GM19239 (cell line): ENCODE measurements around the gene SLC9A8.
"Not testable (repeated sequence)": the region's sequence is repeated elsewhere in the genome, so short reads cannot be mapped to it uniquely, and the experiment has no call there.

Experiments used
- DNase-seq: peaks from one replicate; pipeline ENCODE4 v3.0.0; 2011; ENCODE audit warnings: low spot score; ENCODE audit not compliant: insufficient read length
- FAIRE-seq: peaks from 2 replicates; lab custom pipeline; 2011; peaks lifted over from hg19 to GRCh38; lab: Jason Lieb, UNC

Gene SLC9A8

DNA sequence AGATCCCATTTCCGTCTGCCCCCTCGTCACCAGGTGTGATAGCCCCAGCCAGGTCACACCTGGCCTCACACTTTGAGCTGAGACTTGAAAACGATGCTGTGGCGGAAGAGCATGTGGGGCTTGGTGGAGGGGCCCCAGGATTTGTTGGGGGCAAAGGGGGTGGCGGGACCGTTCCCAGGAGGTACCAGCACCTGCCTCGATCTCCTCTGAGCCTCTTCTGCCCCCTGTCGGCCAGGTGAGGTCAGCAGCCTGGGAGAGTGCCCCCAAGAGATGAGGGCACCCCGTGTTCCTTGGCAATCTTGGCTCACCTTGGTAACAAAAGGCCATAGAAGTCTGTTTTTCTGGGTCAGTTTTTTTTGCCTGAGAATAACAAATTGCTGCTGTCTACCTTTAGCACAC lies 77.3 kb downstream of the SLC9A8 start:
- DNase-seq (no peak), FAIRE-seq (no peak)

DNA sequence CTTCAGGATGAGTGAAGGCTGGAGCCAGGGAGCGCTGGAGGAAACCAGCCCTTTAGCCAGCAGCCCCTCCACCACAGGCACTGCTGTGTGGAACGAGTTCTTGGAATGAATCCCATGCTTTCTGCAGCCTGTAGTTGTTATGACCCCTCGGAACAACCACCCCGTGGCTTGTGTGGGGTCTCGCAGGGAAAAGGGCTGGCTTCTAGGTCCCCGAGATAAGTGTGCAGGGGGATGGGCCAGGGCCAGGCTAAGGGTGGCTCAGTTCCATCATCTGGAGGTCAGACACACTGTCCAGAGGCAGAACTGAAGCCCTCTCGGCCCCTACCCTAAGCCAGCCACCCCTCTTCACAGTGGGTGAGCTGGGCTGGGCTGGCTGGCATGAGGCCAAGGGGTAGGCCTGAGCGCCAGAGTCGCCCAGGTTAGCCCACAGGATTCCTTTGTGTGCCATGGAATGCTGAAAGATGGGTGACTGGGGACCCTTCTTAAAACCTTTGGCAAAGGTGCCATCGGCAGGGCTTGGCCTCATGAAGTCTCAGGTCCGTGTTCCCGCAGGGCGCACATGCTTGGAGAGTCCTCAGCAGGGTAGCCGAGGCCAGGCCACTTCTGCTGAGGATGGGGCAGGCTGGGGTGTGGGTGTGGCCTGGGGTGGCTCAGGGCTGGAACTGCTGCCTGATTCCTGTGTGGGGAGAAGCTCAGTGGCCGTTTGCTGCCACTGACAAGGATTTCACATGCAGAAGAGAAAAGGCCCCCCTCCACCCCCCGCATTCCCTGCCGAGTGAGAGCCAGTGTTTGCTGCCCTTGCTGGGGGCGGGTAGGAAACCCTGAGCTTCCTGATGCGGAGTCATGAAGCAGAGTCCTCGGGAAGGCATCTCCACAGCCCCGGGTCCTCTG lies 78.1 kb downstream of the SLC9A8 start:
- DNase-seq, result no peak
- FAIRE-seq, result no peak

DNA sequence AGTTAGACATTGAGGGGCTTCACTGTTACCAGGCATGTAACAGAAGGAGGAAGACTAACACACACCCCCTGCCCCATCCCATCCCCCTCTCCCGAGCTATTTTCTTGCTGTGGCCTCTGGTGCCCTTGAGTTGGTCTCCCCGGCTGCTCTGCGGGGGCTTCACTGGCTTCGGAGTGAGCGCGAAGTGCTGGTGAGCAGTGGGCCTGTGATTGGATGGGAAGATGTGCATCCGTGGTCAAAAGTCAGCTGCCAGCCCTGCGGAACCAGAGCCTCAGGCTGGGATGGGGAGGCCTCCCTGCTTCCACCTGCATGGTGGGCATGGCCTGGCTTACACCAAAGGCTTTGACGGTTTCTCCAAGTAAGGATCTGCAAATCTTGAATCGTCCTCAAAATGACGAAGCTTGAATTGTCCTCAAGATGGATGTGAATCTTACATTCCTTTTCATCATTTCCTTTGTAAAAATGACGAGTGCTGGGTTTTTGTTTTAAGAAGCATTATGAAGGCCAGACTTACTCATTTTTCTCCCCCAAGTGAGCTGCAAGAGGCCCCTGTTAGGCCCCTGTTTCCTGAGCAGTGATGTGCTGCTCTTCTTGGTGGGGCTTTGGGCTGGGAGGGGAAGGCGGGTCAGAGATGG lies 79.0 kb downstream of the SLC9A8 start:
- no peak for FAIRE-seq

DNA sequence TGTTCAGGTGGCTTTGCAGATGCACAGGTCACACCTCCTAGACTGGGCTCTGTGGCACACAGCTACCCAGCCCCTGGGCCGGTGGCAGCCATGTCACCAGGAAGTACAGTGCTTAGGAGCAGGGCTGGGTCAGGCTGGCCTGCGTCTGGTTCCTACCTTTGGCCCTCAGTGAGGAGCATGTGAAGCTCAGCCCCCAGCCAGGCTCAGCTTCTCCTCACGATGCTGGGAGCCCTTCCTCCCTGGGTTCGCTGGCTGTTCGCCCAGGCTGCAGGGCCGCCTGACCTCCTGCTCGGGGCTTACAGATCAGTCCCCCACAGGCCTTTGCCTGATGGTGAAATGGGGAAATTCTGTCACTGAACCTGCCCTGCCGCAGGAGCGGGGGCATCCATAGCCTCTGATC lies 79.6 kb downstream of the SLC9A8 start:
- no peak for FAIRE-seq
- DNase-seq, result no peak

More for the DNA sequence above, 79.0 kb downstream of the SLC9A8 start:
- no peak for DNase-seq

DNA sequence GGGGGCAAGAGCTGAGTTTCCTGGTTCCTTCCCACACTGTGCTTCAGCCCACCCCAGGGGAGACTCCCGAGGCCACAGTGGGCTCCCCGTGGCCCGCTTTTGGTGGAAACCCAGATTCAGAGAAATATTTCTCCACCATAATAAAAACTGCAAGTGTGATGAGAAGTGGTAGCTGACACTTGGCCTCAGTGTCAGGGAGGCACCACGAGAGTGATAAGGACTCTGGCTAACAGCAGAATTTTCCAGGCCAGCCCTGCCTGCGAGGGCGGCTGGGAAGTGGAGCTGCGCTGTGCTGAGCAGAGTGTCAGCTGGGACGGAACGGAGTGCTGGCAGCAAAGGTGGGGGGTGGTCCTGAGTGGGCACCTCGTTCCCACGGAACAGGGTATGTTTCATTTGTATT lies 80.2 kb downstream of the SLC9A8 start:
- FAIRE-seq, result no peak

DNA sequence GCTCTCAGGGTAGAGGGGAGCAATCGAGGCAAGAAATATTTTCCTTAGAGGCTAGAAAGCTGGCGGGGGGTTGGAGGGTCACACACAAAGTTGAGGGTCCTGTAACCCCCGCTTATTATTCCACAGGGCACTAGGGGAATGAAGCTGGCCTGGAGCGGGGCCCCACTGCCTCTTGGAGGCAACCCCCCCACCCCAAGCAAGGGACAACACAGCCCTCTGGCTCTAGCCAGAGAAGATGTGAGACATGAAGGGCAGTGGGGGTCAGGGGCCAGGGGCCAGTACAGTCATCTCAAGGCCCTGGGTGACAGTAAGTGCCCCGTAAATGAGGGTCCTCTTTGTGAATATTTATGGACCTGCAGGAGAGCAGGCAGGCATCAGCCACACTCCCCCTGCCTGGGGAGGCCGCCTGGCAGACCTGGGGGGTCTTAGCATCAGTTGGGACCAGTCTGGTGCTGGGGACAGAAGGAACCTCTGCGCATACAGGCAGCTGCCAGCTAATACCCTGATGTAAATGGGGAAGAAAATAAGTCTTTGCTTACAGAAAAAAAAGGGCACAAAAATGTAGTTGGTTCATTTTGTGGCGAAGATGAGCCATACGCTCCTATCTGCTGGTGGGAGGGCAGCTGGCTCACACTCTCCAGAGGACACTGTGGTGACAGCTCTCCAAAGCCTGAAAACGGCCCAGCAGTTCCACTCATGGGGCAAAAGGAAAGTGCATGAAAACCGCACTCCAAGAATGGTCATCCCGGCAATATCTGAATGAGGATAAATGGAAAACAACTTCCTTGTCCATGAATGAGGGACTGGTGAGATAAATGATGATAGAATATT lies 80.8 kb downstream of the SLC9A8 start:
- no peak for DNase-seq
- FAIRE-seq, result no peak

More for the DNA sequence above, 80.2 kb downstream of the SLC9A8 start:
- no peak for DNase-seq

DNA sequence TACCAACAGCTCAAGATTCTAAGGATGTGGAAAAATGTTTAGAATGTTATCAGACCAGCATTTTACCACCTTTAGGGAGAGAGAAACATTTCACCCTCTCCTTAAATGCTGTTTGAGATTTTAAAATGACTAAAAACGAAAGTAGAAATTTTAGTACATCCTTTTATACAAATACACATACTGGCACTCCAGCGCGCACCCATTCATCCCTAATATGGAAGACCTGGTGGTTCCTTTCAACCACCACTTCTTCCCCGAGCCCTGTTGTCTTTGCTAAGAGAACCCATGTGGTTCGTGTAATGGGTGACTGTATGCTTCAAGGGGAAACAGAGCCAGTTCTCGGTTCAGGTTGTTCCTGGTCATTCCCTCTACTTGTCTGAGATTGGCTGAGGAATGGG lies 81.4 kb downstream of the SLC9A8 start:
- peak; percentile 33 for FAIRE-seq
- peak; percentile 36 for DNase-seq

DNA sequence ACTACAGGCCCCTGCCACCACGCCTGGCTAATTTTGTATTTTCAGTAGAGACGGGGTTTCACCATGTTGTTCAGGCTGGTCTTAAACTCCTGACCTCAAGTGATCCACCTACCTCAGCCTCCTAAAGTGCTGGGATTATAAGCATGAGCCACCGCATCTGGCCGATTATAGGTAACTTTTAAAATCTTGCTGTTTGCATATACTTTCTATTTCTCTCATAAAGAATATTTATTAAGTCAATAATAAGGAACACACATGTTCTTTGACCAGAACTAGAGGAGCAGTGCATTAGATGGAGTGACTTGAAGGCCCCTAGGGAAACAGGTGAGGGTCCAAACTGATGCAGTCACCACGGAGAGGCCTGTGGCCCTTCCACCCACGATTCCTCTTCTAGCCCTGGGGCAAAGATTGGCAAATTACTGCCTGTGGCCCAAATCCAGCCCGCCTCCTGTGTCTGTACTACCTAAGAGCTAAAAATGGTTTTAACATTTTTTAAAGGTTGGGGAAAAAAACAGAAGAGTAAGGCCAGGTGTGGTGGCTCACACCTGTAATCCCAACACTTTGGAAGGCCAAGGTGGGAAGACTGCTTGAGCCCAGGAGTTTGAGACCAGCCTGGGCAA lies 83.0 kb downstream of the SLC9A8 start:
- DNase-seq, FAIRE-seq: not testable (repeated sequence)

DNA sequence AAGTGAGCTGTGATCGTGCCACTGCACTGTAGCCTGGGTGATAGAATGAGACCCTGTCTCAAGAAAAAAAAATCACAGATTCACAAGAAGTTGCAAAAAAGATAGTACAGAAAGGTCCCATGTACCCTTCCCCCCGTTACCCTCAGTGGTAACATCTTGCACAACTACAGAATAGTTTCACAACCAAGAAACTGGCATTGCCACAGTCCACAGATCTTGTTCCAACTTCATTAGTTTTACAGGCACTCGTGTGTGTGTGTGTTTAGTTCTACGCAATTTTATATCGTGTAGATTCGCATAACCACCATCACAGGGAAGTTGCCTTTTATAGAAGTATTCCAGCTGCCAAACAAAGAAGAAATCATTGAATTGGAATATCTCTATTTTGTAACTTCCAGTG lies 83.6 kb downstream of the SLC9A8 start:
- FAIRE-seq, result no peak
- DNase-seq, result no peak

DNA sequence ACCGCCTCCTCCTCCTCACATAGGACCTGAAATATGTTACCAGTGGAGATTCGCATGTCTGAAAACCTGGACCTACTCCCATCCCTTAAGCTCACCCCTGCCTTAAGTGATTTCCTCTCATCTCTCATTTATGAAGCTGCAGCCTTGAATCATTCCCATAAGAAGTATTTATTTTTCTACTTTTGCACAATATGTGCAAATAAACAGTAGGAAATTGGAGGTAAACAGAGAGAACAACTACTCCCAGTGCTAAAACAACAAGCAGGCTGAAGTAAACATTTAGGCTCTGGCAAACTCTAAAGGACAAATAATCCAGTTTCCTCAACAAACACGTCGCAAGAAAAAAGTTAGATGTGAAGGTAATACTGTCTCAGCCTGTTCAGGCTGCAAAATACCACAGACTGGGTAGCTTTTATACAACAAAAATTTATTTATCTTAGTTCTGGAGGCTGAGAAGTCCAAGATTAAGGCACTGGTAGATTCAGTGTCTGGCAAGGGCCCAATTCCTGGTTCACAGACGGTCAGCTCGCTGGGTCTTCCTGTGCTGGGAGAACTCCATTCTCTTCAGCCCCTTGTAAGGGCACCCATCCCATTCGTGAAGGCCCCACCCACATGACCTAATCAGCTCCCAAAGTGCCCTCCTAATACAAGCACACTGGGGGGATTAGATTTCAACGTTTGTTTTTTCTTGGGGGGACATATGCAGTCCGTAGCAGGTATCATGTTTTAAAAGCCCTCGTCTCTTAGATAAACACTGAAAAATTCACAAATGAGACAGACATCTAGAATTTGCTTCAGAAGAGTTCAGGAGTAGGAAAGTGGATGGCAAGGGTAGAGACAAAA lies 87.1 kb downstream of the SLC9A8 start:
- FAIRE-seq (no peak), DNase-seq (no peak)

DNA sequence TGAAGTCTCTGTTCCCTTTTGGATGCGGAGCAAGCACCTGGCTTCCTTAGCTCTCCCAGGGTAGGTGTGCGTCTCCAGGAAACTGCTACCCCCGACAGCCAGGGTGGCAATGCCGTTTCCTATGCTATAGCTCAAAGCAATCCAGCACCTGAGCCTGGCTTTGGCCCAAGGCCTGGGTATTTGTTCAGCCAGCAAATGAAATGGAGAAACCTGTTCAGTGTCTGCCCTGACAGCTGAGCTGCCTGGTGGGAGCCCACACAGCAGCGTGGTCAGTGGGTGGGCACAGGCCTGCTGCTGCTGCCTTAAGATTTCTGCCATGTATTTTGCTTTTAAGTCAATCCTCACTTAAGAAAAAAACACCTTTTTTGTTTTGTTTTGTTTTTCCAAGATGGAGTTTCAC lies 89.0 kb downstream of the SLC9A8 start:
- DNase-seq, result no peak
- FAIRE-seq, result no peak

DNA sequence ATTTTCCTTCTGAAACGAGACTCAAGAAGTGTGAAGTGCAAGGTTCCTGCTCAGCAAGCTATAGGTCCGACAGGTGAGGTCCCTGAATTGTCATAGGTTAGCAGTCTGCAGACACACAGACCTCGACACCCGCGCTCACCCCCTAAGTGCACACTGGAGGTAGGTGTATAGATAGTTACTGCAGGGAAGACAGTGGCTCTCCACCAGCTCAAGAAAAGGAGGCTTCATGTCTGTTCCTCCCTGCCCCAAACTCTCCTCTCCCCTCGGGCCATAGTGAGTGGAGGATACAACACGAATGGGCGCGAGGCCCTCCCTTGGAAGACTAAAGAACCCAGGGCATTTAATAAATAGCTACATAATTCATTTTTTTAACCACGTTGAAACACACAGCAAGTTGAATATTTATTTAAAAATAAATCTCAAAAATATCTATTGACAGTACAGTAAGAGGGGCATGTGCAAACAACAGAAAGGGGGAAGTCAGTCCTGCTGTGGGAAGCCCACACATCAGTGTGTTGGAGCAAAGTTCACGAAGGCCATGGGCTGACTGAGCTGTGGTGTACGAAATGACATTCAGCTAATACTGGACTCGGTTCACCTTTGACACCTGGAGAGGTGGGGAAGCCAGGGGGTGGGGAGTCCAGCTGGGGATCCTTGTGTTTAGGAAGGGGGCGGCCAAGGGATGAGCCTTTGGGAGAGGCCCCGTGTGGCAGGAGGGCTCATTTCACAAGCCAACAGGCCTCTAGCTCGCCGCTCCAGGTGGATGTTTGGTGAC lies 92.0 kb downstream of the SLC9A8 start:
- FAIRE-seq, result no peak
- no peak for DNase-seq

DNA sequence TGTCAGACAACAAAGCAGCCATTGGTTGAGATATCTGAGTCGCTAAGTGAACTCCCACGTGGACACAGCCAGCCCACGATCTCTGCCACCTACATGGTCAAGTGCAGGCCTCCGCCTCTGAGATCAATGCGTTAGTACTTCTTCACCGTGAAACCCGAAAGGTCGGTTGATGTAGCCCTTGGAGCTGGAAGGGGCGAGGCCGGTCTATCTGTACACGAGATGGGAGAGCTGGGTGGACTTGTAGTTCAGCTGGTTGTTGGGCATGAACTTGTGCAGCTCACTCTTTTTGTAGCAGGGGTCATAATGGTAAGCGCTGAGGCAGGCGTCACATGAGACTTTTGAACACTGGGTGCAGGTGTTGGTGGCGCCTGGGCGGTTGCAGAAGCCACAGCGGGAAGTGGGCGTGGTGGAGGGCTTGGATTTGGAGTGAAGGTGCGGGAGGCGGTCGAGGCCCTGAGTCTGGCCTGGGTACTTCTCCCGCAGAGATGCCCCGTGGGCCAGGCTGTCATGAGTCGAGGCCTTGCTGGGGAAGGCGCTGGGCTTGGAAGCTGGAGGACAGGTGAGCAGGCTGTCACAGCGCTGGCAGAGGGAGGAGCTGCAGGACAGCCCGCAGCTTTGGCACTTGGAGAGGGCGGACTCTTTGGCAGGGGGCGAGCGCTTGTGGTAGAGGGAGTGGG lies 92.9 kb downstream of the SLC9A8 start:
- FAIRE-seq (no peak), DNase-seq (no peak)

DNA sequence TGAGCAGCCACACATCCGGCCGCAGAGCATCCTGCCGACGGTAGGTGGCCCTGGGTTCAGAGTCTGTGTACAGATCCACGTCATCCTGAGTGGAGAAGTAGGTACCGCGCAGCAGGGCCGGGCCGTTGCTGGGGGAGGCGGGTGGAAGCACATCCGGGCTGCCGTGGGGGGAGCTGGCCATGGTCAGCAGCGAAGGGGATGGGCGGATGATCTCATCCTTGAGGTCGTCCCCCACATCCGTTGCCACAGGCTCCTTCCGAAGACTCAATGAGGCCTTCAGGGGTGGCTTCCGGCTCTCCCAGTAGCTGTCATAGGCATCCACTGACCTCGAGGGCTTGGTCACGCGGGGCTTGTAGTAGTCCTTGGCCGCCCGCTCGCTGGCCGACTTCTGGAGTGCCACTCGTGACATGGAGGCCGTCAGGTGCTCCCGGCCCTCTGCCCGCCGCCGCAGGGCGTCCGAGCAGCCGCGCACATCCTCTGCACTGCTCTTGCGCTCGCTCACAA lies 93.5 kb downstream of the SLC9A8 start:
- no peak for FAIRE-seq

DNA sequence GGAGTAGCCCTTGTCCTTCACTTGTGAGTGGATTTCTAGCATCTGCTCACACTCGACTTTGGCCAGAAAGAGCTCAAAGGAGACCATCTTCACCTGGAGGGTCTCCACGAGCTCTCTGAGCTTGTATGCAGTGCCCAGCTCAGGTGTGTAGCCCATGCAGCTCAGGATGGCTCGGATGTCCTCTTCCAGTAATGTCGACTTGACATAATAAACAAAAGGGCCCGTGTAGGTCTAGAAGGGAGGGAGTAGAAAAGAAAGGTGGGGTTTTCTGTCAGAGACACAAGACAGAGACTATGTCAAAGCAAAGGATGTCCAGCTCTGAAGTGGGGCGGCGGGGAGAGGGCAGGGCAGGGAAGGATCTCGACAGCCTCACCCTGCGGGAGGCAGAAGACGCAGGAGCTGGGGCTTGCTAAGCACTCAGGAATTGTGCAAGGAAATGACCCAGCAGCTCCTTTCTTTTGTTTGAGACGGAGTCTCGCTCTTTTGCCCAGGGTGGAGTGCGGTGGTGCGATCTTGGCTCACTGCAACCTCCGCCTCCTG lies 94.1 kb downstream of the SLC9A8 start:
- FAIRE-seq, result no peak
- no peak for DNase-seq

More for the DNA sequence above, 93.5 kb downstream of the SLC9A8 start:
- DNase-seq, result no peak

DNA sequence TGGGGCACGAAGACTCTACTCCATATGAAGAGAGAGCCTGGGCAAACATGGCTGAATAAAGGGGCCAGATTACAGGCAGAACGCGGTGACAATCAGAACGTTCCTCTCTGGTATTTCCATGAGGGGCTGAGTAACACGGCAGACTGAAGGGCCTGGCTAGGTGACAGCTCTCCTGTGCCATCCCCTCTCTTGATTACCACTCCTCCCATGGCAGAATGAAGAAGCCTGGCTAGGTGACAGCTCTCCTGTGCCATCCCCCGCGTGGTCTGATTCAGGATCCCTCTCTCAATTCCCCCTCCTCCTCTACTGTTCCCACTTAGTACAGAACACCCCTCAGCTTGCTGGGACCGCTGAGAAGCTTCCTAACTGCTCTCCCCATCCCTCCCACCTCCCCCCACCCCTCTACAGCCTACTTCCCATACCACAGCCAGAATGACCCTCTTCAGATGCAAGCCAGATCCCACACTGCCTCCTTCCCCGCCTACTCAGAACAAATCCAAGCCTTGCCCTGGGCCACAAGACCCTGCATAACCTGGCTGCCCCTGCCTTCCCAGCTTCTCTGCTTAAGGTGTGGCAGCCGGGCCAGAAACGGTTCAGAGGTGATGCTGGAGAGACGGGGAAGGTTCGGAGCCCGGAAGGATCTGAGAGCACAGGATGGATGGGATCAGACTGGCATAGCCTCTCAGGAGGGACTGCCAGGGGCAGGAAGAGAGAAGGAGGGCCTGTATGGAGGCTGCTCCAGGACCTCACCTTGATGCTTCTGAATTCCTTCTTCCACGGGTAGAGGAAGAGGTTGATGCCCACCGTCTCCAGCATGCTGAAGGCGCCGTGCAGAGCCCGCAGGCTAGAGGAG lies 95.0 kb downstream of the SLC9A8 start:
- DNase-seq (no peak), FAIRE-seq (no peak)

DNA sequence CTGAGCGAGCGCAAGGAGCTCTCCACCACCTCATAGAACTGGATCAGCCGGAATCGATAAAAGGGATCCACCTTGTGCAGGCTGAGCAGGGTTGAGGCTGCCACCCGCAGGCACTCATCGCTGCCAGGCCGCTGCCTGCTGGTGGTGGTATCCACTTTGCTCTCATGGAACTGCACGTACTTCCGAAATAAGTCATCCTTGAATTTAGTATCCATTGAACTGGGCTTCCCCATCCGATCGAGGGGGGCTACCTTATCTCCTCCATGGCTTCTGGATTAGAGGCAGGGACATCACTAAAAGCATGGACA lies 95.6 kb downstream of the SLC9A8 start:
- FAIRE-seq (no peak), DNase-seq (no peak)
